CD4-positive, alpha-beta T cell treated with Interleukin-4 for 4 hours (primary cell): Measurements from ENCODE around the gene USP17L24.
"Not testable (repeated sequence)": the region's sequence is repeated elsewhere in the genome, so short reads cannot be mapped to it uniquely, and the experiment has no call there.

Source experiments
- DNase-seq: peaks from one replicate; pipeline ENCODE4 v3.0.0-alpha.2; 2020

Gene USP17L24, protein sequence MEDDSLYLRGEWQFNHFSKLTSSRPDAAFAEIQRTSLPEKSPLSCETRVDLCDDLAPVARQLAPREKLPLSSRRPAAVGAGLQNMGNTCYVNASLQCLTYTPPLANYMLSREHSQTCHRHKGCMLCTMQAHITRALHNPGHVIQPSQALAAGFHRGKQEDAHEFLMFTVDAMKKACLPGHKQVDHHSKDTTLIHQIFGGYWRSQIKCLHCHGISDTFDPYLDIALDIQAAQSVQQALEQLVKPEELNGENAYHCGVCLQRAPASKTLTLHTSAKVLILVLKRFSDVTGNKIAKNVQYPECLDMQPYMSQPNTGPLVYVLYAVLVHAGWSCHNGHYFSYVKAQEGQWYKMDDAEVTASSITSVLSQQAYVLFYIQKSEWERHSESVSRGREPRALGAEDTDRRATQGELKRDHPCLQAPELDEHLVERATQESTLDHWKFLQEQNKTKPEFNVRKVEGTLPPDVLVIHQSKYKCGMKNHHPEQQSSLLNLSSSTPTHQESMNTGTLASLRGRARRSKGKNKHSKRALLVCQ

DNA sequence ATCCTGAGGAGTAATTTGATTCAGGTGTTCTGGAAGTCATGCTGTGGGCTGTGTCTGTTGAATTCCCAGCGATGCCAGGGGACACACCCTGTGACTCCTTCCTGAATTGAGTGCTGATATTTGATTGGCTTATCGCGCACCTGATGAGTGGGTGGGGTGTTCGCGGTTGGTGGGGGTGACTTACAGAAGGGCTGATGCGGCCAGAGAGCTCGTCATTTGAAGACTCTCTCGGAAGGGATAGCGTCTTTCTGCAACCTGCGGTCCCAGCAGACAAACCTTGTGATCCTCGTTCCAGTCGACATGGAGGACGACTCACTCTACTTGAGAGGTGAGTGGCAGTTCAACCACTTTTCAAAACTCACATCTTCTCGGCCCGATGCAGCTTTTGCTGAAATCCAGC, at the start of gene USP17L24:
Gene USP17L24 (plus strand): TSS at position 301 of the 400 bp plus-strand sequence. CDS start 0 bp downstream, at position 301.
- DNase-seq = not testable (repeated sequence)

DNA sequence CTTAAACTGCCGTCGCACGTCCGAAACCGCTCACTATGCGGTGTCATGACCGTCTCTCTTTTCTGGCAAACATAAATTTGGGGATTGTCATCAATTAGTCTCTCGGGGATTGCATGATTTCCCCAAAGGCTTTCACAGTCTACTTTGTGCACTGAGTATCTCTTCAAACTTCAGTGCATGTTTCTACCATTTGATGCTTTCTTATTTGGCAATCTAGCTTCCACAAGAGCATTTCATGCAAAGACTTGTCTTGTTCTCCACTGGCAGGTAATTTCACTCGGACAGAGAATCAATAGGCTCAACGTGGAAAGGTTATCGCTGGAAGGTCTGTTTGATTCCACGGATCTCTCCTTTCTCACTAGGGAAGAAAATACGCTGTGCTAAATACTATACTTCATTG, 774 bp upstream of the USP17L24 start:
- not testable (repeated sequence) for DNase-seq

DNA sequence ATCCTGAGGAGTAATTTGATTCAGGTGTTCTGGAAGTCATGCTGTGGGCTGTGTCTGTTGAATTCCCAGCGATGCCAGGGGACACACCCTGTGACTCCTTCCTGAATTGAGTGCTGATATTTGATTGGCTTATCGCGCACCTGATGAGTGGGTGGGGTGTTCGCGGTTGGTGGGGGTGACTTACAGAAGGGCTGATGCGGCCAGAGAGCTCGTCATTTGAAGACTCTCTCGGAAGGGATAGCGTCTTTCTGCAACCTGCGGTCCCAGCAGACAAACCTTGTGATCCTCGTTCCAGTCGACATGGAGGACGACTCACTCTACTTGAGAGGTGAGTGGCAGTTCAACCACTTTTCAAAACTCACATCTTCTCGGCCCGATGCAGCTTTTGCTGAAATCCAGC, 4.6 kb downstream of the USP17L24 start, which contains the start of gene USP17L25:
Gene USP17L25 (plus strand): TSS at position 301 of the 400 bp plus-strand sequence. CDS start 0 bp downstream, at position 301.
- DNase-seq = not testable (repeated sequence)

DNA sequence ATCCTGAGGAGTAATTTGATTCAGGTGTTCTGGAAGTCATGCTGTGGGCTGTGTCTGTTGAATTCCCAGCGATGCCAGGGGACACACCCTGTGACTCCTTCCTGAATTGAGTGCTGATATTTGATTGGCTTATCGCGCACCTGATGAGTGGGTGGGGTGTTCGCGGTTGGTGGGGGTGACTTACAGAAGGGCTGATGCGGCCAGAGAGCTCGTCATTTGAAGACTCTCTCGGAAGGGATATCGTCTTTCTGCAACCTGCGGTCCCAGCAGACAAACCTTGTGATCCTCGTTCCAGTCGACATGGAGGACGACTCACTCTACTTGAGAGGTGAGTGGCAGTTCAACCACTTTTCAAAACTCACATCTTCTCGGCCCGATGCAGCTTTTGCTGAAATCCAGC, 9.4 kb downstream of the USP17L24 start, which contains the start of gene USP17L26:
Gene USP17L26 (plus strand): TSS at position 301 of the 400 bp plus-strand sequence. CDS start 0 bp downstream, at position 301.
- DNase-seq = not testable (repeated sequence)

DNA sequence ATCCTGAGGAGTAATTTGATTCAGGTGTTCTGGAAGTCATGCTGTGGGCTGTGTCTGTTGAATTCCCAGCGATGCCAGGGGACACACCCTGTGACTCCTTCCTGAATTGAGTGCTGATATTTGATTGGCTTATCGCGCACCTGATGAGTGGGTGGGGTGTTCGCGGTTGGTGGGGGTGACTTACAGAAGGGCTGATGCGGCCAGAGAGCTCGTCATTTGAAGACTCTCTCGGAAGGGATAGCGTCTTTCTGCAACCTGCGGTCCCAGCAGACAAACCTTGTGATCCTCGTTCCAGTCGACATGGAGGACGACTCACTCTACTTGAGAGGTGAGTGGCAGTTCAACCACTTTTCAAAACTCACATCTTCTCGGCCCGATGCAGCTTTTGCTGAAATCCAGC, 14.1 kb downstream of the USP17L24 start, which contains the start of gene USP17L5:
Gene USP17L5 (plus strand): TSS at position 301 of the 400 bp plus-strand sequence. CDS start 0 bp downstream, at position 301.
- not testable (repeated sequence) for DNase-seq

DNA sequence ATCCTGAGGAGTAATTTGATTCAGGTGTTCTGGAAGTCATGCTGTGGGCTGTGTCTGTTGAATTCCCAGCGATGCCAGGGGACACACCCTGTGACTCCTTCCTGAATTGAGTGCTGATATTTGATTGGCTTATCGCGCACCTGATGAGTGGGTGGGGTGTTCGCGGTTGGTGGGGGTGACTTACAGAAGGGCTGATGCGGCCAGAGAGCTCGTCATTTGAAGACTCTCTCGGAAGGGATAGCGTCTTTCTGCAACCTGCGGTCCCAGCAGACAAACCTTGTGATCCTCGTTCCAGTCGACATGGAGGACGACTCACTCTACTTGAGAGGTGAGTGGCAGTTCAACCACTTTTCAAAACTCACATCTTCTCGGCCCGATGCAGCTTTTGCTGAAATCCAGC, 18.9 kb downstream of the USP17L24 start, which contains the start of gene USP17L27:
Gene USP17L27 (plus strand): TSS at position 301 of the 400 bp plus-strand sequence. CDS start 0 bp downstream, at position 301.
- not testable (repeated sequence) for DNase-seq

DNA sequence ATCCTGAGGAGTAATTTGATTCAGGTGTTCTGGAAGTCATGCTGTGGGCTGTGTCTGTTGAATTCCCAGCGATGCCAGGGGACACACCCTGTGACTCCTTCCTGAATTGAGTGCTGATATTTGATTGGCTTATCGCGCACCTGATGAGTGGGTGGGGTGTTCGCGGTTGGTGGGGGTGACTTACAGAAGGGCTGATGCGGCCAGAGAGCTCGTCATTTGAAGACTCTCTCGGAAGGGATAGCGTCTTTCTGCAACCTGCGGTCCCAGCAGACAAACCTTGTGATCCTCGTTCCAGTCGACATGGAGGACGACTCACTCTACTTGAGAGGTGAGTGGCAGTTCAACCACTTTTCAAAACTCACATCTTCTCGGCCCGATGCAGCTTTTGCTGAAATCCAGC, 23.6 kb downstream of the USP17L24 start, which contains the start of gene USP17L28:
Gene USP17L28 (plus strand): TSS at position 301 of the 400 bp plus-strand sequence. CDS start 0 bp downstream, at position 301.
- DNase-seq = not testable (repeated sequence)

DNA sequence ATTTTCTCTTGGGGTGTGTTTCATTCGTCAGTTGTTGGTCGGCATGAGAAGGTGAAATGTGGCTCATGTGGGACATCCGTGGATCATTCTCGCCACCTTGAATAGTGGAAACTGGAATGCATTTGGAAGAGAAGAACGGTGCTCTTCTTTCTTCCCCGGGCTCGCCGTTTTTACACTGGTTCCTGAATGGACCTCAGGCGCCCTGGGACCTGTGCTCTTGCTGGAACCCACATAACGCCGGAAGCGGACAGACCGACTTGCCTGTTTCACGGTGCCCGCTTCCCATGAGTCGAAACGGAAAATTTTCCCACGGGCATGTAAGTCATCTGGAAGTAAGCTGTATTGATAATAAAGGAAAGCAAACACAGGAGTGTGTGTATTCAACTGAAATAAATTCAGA, 25.9 kb downstream of the USP17L24 start:
- DNase-seq = not testable (repeated sequence)

DNA sequence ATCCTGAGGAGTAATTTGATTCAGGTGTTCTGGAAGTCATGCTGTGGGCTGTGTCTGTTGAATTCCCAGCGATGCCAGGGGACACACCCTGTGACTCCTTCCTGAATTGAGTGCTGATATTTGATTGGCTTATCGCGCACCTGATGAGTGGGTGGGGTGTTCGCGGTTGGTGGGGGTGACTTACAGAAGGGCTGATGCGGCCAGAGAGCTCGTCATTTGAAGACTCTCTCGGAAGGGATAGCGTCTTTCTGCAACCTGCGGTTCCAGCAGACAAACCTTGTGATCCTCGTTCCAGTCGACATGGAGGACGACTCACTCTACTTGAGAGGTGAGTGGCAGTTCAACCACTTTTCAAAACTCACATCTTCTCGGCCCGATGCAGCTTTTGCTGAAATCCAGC, 28.4 kb downstream of the USP17L24 start, which contains the start of gene USP17L29:
Gene USP17L29 (plus strand): TSS at position 301 of the 400 bp plus-strand sequence. CDS start 0 bp downstream, at position 301.
- DNase-seq = not testable (repeated sequence)

DNA sequence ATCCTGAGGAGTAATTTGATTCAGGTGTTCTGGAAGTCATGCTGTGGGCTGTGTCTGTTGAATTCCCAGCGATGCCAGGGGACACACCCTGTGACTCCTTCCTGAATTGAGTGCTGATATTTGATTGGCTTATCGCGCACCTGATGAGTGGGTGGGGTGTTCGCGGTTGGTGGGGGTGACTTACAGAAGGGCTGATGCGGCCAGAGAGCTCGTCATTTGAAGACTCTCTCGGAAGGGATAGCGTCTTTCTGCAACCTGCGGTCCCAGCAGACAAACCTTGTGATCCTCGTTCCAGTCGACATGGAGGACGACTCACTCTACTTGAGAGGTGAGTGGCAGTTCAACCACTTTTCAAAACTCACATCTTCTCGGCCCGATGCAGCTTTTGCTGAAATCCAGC, 37.9 kb downstream of the USP17L24 start, which contains the start of gene USP17L30:
Gene USP17L30 (plus strand): TSS at position 301 of the 400 bp plus-strand sequence. CDS start 0 bp downstream, at position 301.
- DNase-seq = not testable (repeated sequence)
